Epithelial cell of esophagus (primary cell): ENCODE results near the gene ERI2.

Experiments used
- DNase-seq: peaks from one replicate; pipeline ENCODE4 v3.0.0; 2010; ENCODE audit warnings: low read depth
- H3K4me3 ChIP-seq: 2 replicates; pipeline ENCODE4 v1.5.1; 2011; ENCODE audit warnings: mild to moderate bottlenecking, low read length, control low read depth
- CTCF ChIP-seq: IDR thresholded peaks from 2 replicates; pipeline ENCODE4 v1.5.1; 2011; ENCODE audit warnings: low read depth, mild to moderate bottlenecking, low read length, control low read depth, inconsistent platforms; ENCODE audit not compliant: insufficient read depth; ENCODE audit errors: missing control alignments

Gene ERI2

DNA sequence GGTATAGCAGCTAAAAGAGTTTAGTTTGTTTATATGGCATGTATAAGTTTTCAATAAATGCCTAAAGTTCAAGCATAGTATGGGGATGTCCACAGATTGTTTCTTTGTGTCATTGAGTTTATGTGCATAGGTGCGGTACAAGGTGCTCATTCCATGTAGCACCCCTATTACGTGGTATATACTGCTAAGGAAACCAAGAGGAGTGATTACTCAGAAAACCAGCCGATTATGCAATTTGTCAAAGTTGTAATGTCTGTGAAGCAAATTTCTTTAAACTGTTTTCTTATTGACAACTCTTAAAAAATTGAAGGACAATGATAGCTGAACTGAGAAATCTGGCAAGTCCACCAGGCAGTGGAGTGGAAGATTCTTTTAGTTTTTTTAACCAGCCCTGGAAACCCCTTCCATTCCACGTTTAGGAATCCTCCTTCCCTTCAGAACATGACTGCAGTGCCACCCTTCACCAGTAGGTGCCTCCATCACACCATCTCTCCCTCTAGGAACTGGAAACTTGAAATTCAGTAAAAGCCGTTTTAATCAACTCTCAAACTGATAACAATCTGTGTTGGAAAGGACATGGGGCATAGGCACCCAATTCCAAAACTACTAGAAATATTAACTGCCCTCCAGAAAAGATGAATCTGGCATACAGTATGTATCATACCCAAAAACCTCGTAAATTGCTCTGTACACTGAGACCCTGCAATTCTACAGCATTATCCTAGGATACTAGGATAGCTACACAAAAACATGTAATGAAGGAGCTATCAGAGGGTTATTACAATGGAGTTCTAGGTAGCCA lies 43.5 kb upstream of the ERI2 start:
- TF ChIP-seq CTCF, result peak; percentile 100
- DNase-seq, result peak; percentile 70
- no peak overlapping the region for H3K4me3 ChIP-seq

DNA sequence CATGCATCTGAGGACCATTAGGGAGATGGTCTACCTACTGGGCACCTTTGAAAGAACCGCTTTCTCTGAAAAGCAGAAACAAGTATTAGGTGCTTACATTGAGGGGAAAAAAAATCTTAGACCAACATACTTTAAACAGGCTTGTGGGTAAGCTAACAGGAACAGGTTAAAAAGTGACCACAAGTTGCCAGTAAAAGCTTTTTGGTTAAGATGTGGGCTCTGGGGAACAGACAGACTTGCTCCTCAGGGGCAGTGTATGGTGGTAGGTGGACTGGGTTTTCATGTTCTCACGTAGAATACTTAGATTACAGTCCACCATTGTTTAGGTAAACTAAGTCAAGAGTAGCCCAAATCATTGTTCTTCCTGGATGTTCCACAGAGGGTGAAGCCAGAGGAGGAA lies 41.3 kb upstream of the ERI2 start:
- H3K4me3 ChIP-seq, result no peak overlapping the region
- no peak for DNase-seq
- no peak for TF ChIP-seq CTCF

DNA sequence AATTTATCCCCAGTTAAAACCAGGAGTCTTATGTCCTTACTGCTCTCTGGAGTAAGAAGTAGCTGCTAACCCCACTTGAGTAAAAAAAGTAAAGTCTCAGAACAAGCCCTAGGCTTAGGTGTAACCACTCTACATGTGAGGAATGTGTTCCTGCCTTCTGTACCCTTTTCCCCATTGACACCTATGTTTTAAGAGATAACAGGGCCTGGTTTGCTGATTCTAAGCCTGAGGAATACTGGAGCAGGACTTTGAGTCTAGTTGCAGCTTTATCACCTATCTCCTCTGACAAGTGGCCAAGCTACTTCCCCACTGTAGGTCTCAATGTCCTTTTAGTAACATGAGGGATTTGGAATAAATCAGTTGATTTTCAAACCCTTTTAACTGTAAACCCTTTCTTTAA lies 40.3 kb upstream of the ERI2 start:
- no peak for TF ChIP-seq CTCF
- no peak overlapping the region for H3K4me3 ChIP-seq
- no peak for DNase-seq

DNA sequence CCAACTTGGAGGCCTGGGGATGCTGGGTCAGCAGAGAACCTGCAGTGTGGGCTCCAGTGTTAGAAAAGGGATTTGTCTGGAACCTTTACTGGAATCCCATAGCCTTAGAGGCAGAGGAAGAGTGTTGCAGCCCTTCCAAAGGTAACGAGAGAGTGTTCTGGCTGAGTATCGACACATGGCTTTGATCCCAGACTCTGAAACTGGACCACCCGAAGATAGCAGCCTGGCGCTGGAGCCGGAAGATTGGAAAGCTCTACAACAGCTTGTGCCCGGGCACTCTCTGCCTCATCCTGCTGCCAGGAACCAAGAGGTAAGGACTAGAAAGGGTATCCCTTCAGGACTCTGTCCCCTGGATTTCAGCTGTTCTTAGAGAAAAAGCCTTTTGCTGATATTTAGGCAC lies 39.8 kb upstream of the ERI2 start:
- DNase-seq, result no peak
- no peak overlapping the region for H3K4me3 ChIP-seq
- TF ChIP-seq CTCF, result no peak

- H3K4me3 ChIP-seq, result no peak overlapping the region
- no peak for TF ChIP-seq CTCF
- no peak for DNase-seq
Measured at GRCh38 chr16:20844588-20844987, 38.3 kb upstream of the ERI2 start.

GRCh38 chr16:20844054-20844453 lies 37.8 kb upstream of the ERI2 start:
- H3K4me3 ChIP-seq, result no peak overlapping the region
- no peak for TF ChIP-seq CTCF
- no peak for DNase-seq

GRCh38 chr16:20839504-20839903 lies 33.2 kb upstream of the ERI2 start:
- TF ChIP-seq CTCF, result no peak
- H3K4me3 ChIP-seq, result no peak overlapping the region
- no peak for DNase-seq
